HepG2 (cell line): ENCODE measurements around the gene PUS1. TPM values are rescaled to one million over a fixed set of nuclear protein-coding genes. Genes with fewer than 3 reads are reported as not detected.

Source experiments
- BRD4 ChIP-seq: sonication (generic); formaldehyde crosslinking; IDR thresholded peaks from 2 replicates; pipeline ENCODE4 v1.4.0; 2020; ENCODE audit warnings: missing genetic modification reagents
- GATAD1 ChIP-seq: IDR thresholded peaks from 2 replicates; pipeline ENCODE4 v1.6.1; 2016; ENCODE audit warnings: missing genetic modification reagents, missing compliant biosample characterization
- KDM3A ChIP-seq: IDR thresholded peaks from 2 replicates; pipeline ENCODE4 v1.6.1; 2018; ENCODE audit warnings: low read depth, missing compliant biosample characterization
- NFIB ChIP-seq: sonication (generic); formaldehyde crosslinking; IDR thresholded peaks from 2 replicates; pipeline ENCODE4 v1.9.0; 2021; ENCODE audit warnings: missing genetic modification reagents, mild to moderate bottlenecking, borderline replicate concordance
- SIX4 ChIP-seq: sonication (generic); formaldehyde crosslinking; IDR thresholded peaks from 2 replicates; pipeline ENCODE4 v1.4.0; 2020; ENCODE audit warnings: missing genetic modification reagents
- SNAPC5 ChIP-seq: sonication (generic); formaldehyde crosslinking; IDR thresholded peaks from 2 replicates; pipeline ENCODE4 v1.8.1; 2023; ENCODE audit warnings: mild to moderate bottlenecking, missing genetic modification reagents, borderline replicate concordance
- ZBTB49 ChIP-seq: sonication (generic); formaldehyde crosslinking; IDR thresholded peaks from 2 replicates; pipeline ENCODE4 v1.4.0; 2020; ENCODE audit warnings: missing genetic modification reagents, borderline replicate concordance
- ZMAT3 ChIP-seq: sonication (generic); formaldehyde crosslinking; conservative IDR thresholded peaks from 2 replicates; pipeline ENCODE4 v1.7.0; 2021; ENCODE audit warnings: missing genetic modification reagents
- ZNF557 ChIP-seq: sonication (generic); formaldehyde crosslinking; IDR thresholded peaks from 2 replicates; pipeline ENCODE4 v1.4.0; 2020; ENCODE audit warnings: missing genetic modification reagents
- ZNF572 ChIP-seq: sonication (generic); formaldehyde crosslinking; IDR thresholded peaks from 2 replicates; pipeline ENCODE4 v1.5.1; 2020; ENCODE audit warnings: mild to moderate bottlenecking, missing genetic modification reagents
- ZNF605 ChIP-seq: sonication (generic); formaldehyde crosslinking; IDR thresholded peaks from 2 replicates; pipeline ENCODE4 v1.8.0; 2022; ENCODE audit warnings: mild to moderate bottlenecking, missing genetic modification reagents
- ZNF749 ChIP-seq: sonication (generic); formaldehyde crosslinking; IDR thresholded peaks from 2 replicates; pipeline ENCODE4 v1.8.0; 2022; ENCODE audit warnings: mild to moderate bottlenecking, missing genetic modification reagents, moderate library complexity, borderline replicate concordance
- ZNF878 ChIP-seq: sonication (generic); formaldehyde crosslinking; IDR thresholded peaks from 2 replicates; pipeline ENCODE4 v1.8.1; 2023; ENCODE audit warnings: mild to moderate bottlenecking, missing genetic modification reagents, moderate library complexity
- polyA plus RNA-seq, 8 experiments: library from polyadenylated mRNA; depleted of rRNA in 3 of 8; stranded (reverse) in 7 of 8; unstranded in 1 of 8; fragments of >200 nt; fragmentation: Illumina TruSeq in 4 of 8; extraction: Trizol in 4 of 8; gene quantifications; 2 replicates each; pipeline versions ENCODE4 v1.2.1 to v1.2.3, GENCODE V29; 2011 to 2016; ENCODE audit warnings: low read depth in 4 of 8, missing spikeins in 1 of 8, mixed read lengths in 1 of 8; ENCODE audit not compliant: insufficient read depth in 1 of 8
- total RNA-seq, 5 experiments: library from RNA; depleted of rRNA; stranded (reverse); fragments of >200 nt; fragmentation: Illumina TruSeq; extraction: Trizol; gene quantifications; 2 replicates each; pipeline ENCODE4 v1.2.3, GENCODE V29; 2016; ENCODE audit warnings: low read depth in 1 of 5
- TF ChIP-seq, protein P1 (sequence below): sonication (generic); formaldehyde crosslinking; IDR thresholded peaks from 2 replicates; pipeline ENCODE4 v1.8.1; 2023; ENCODE audit warnings: mild to moderate bottlenecking, missing genetic modification reagents
- TF ChIP-seq, protein P2 (sequence below): sonication (generic); formaldehyde crosslinking; IDR thresholded peaks from 2 replicates; pipeline ENCODE4 v1.4.0; 2020; ENCODE audit warnings: mild to moderate bottlenecking, missing genetic modification reagents
- TF ChIP-seq, protein P3 (sequence below): sonication (generic); formaldehyde crosslinking; IDR thresholded peaks from 2 replicates; pipeline ENCODE4 v1.5.0; 2020; ENCODE audit warnings: mild to moderate bottlenecking, missing genetic modification reagents
- TF ChIP-seq, protein P4 (sequence below): sonication (generic); formaldehyde crosslinking; IDR thresholded peaks from 2 replicates; pipeline ENCODE4 v1.8.0; 2022; ENCODE audit warnings: missing genetic modification reagents, low read depth, mild to moderate bottlenecking, borderline replicate concordance
- TF ChIP-seq, protein P5 (sequence below): IDR thresholded peaks from 2 replicates; pipeline ENCODE4 v1.6.1; 2016; ENCODE audit warnings: missing compliant biosample characterization, missing genetic modification reagents, borderline replicate concordance

Gene PUS1
- total and polyA plus RNA-seq, 2 of the 13 experiments (the other 11 are each of a cell fraction or from before 2014, with no cell fraction given): 19.2 to 24.7 TPM

DNA sequence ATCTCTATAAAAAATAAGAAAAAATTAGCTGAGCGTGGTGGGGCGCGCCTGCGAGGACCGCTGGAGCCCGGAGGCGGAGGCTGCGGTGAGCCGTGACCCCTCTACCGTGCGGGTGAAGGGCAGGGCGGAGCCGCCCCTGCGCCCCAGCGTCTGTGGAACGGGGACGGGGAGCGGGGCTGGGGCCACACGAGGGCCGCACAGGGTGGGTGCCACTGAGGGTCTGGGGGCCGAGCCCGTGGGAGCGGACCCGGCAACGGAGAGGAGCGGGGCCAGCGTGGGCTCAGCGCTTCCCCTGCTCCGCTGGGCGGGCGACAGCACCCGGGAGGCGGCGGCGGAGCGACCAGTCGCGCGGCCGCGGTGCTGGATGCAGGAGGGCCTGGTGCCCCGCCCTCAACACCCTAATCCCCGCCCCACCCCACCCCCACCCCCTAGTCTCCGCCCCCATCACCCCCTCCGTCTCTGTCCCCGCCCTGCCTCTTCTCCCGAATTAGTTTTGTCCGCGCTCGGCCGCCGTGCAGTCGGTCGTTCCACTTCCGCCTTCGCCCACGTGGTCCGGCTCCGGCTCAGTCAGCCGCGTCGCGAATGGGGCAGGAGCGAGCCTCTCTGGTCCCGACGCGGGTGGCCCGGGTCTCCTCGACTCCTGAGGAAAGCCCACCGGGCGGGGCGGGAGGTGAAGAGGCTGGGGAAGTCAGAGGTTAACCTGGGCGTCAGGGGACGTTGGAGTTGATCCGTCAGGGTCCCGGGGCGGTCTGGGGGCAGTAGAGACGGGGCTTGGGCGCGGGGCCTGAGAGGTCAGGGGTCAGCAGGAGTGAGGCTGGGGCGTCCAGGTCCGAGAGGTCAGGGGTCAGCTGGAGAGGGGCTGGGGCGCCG is at the start of gene PUS1 (continued):
- TF ChIP-seq, protein P1, sequence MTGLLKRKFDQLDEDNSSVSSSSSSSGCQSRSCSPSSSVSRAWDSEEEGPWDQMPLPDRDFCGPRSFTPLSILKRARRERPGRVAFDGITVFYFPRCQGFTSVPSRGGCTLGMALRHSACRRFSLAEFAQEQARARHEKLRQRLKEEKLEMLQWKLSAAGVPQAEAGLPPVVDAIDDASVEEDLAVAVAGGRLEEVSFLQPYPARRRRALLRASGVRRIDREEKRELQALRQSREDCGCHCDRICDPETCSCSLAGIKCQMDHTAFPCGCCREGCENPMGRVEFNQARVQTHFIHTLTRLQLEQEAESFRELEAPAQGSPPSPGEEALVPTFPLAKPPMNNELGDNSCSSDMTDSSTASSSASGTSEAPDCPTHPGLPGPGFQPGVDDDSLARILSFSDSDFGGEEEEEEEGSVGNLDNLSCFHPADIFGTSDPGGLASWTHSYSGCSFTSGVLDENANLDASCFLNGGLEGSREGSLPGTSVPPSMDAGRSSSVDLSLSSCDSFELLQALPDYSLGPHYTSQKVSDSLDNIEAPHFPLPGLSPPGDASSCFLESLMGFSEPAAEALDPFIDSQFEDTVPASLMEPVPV (CRISPR knock-in tag): no peak
- no peak for TF ChIP-seq ZNF878 (CRISPR knock-in tag)
- peak; percentile 90 for TF ChIP-seq GATAD1 (CRISPR knock-in tag)
- no peak for TF ChIP-seq NFIB (CRISPR knock-in tag)
- no peak for TF ChIP-seq ZBTB49
- TF ChIP-seq, protein P2, sequence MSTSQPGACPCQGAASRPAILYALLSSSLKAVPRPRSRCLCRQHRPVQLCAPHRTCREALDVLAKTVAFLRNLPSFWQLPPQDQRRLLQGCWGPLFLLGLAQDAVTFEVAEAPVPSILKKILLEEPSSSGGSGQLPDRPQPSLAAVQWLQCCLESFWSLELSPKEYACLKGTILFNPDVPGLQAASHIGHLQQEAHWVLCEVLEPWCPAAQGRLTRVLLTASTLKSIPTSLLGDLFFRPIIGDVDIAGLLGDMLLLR (CRISPR knock-in tag): peak; percentile 99
- TF ChIP-seq SNAPC5: no peak
- TF ChIP-seq KDM3A: peak; percentile 53; the same call in 1 of the 2 replicates
- no peak for TF ChIP-seq ZNF749 (CRISPR knock-in tag)
- TF ChIP-seq ZNF605 (CRISPR knock-in tag): 0 out of 2 replicates have a peak, but pooled peaks have one; percentile 34
- TF ChIP-seq, protein P3, sequence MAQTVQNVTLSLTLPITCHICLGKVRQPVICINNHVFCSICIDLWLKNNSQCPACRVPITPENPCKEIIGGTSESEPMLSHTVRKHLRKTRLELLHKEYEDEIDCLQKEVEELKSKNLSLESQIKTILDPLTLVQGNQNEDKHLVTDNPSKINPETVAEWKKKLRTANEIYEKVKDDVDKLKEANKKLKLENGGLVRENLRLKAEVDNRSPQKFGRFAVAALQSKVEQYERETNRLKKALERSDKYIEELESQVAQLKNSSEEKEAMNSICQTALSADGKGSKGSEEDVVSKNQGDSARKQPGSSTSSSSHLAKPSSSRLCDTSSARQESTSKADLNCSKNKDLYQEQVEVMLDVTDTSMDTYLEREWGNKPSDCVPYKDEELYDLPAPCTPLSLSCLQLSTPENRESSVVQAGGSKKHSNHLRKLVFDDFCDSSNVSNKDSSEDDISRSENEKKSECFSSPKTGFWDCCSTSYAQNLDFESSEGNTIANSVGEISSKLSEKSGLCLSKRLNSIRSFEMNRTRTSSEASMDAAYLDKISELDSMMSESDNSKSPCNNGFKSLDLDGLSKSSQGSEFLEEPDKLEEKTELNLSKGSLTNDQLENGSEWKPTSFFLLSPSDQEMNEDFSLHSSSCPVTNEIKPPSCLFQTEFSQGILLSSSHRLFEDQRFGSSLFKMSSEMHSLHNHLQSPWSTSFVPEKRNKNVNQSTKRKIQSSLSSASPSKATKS (CRISPR knock-in tag): peak; percentile 65; the same call in 1 of the 2 replicates
- TF ChIP-seq, protein P4, sequence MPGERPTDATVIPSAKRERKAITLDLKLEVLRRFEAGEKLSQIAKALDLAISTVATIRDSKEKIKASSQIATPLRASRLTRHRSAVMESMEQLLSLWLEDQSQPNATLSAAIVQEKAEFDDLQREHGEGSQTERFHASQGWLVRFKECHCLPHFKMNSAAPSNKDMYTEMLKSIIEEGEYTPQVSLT: no peak
- TF ChIP-seq ZNF557 (CRISPR knock-in tag): no peak
- peak; percentile 91 for TF ChIP-seq ZMAT3 (CRISPR knock-in tag)
- TF ChIP-seq ZNF572 (CRISPR knock-in tag): peak; percentile 55; the same call in 1 of the 2 replicates
- TF ChIP-seq BRD4: 0 out of 2 replicates have a peak, but pooled peaks have one; percentile 21
- TF ChIP-seq, protein P5, sequence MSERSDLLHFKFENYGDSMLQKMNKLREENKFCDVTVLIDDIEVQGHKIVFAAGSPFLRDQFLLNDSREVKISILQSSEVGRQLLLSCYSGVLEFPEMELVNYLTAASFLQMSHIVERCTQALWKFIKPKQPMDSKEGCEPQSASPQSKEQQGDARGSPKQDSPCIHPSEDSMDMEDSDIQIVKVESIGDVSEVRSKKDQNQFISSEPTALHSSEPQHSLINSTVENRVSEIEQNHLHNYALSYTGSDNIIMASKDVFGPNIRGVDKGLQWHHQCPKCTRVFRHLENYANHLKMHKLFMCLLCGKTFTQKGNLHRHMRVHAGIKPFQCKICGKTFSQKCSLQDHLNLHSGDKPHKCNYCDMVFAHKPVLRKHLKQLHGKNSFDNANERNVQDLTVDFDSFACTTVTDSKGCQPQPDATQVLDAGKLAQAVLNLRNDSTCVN: peak; percentile 26; the same call in 1 of the 2 replicates
- TF ChIP-seq SIX4 (CRISPR knock-in tag): no peak
